ENCODE measurements around the gene TMBIM6. TPM values are rescaled to one million over a fixed set of nuclear protein-coding genes. Genes with fewer than 3 reads are reported as not detected.

Gene TMBIM6
- total and polyA plus RNA-seq, 2 donors from 2014 or later: 644 to 724 TPM

- intact Hi-C loops (cut with DNase I): no loop called here
- no peak overlapping the region for H3K27ac ChIP-seq (ENCODE audit: low read depth in 2 of 2, low read length in 2 of 2)
- FAIRE-seq: no peak
- no peaks in the 10 kb centered on the region for H3K9me3 ChIP-seq (ENCODE audit: control insufficient read depth in 2 of 3, insufficient read depth in 1 of 3, low read length in 3 of 3)
- TF ChIP-seq, protein P1, sequence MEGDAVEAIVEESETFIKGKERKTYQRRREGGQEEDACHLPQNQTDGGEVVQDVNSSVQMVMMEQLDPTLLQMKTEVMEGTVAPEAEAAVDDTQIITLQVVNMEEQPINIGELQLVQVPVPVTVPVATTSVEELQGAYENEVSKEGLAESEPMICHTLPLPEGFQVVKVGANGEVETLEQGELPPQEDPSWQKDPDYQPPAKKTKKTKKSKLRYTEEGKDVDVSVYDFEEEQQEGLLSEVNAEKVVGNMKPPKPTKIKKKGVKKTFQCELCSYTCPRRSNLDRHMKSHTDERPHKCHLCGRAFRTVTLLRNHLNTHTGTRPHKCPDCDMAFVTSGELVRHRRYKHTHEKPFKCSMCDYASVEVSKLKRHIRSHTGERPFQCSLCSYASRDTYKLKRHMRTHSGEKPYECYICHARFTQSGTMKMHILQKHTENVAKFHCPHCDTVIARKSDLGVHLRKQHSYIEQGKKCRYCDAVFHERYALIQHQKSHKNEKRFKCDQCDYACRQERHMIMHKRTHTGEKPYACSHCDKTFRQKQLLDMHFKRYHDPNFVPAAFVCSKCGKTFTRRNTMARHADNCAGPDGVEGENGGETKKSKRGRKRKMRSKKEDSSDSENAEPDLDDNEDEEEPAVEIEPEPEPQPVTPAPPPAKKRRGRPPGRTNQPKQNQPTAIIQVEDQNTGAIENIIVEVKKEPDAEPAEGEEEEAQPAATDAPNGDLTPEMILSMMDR (IDR thresholded peaks at IDR 0.05; ENCODE audit: borderline replicate concordance, extremely low read depth, insufficient read depth): no peak
- H3K9ac ChIP-seq (ENCODE audit: low read length in 3 of 3): no peak overlapping the region
- peak in 1 of 5 donors; percentile 73 for DNase-seq
- no peaks in the 10 kb centered on the region for H3K27me3 ChIP-seq (ENCODE audit: control insufficient read depth, insufficient read depth, low read length)
- peaks cover 0 to 10% (median 9%) of the 10 kb centered on the region in 3 donors for H3K36me3 ChIP-seq (ENCODE audit: control insufficient read depth in 2 of 3, insufficient read depth in 3 of 3, low read length in 3 of 3)
- no peaks in the 10 kb centered on the region for H3K4me1 ChIP-seq (ENCODE audit: control insufficient read depth in 2 of 3, insufficient read depth in 2 of 3, low read depth in 1 of 3, low read length in 3 of 3)
- H3K4me3 ChIP-seq (ENCODE audit: low read length in 3 of 3): no peak overlapping the region
Measured at GRCh38 chr12:49794811-49795653, 53.7 kb downstream of the TMBIM6 start.

- Histone ChIP-seq H3K4me3 (ENCODE audit: low read length in 3 of 3) (no peak overlapping the region), H3K27ac (ENCODE audit: low read depth in 2 of 2, low read length in 2 of 2) (no peak overlapping the region), H3K27me3 (ENCODE audit: control insufficient read depth, insufficient read depth, low read length) (no peaks in the 10 kb centered on the region), H3K36me3 (ENCODE audit: control insufficient read depth in 2 of 3, insufficient read depth in 3 of 3, low read length in 3 of 3) (peaks cover 0 to 15% (median 12%) of the 10 kb centered on the region in 3 donors), H3K9ac (ENCODE audit: low read length in 3 of 3) (no peak overlapping the region), H3K9me3 (ENCODE audit: control insufficient read depth in 2 of 3, insufficient read depth in 1 of 3, low read length in 3 of 3) (no peaks in the 10 kb centered on the region), H3K4me1 (ENCODE audit: control insufficient read depth in 2 of 3, insufficient read depth in 2 of 3, low read depth in 1 of 3, low read length in 3 of 3) (peaks cover 0 to 5% (median 0%) of the 10 kb centered on the region in 3 donors)
- intact Hi-C loops (cut with DNase I): no loop called here
- DNase-seq (no peak), FAIRE-seq (no peak)
- TF ChIP-seq, protein P1 (IDR thresholded peaks at IDR 0.05; ENCODE audit: borderline replicate concordance, extremely low read depth, insufficient read depth): no peak
Measured at GRCh38 chr12:49795654-49796105, 54.3 kb downstream of the TMBIM6 start.

DNA sequence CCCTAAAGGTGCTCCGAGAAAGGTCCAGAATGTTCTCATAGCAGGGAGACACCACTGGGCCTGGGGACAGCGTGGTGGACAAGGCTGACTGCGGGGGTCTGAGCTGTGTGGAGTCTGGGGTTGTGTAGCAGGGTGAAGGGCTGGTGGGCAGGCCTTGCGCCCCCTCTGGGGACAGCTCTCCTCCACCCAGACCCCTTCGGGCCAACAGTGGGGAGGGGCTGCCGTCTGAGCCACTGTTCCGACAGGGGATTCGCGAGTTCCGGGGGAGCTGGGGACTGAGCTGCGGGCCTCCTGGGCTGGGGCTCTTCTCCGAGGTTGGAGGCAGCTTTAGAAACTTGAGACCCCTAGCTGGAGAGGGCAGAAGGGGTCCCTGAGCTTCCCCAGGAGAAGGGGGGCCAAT lies 54.8 kb downstream of the TMBIM6 start:
- FAIRE-seq: no peak
- Histone ChIP-seq H3K27ac (ENCODE audit: low read depth in 2 of 2, low read length in 2 of 2) (no peak overlapping the region), H3K4me1 (ENCODE audit: control insufficient read depth in 2 of 3, insufficient read depth in 2 of 3, low read depth in 1 of 3, low read length in 3 of 3) (peaks cover 0 to 5% (median 0%) of the 10 kb centered on the region in 3 donors), H3K4me3 (ENCODE audit: low read length in 3 of 3) (no peak overlapping the region), H3K9ac (ENCODE audit: low read length in 3 of 3) (no peak overlapping the region), H3K36me3 (ENCODE audit: control insufficient read depth in 2 of 3, insufficient read depth in 3 of 3, low read length in 3 of 3) (peaks cover 0 to 20% (median 12%) of the 10 kb centered on the region in 3 donors), H3K27me3 (ENCODE audit: control insufficient read depth, insufficient read depth, low read length) (no peaks in the 10 kb centered on the region), H3K9me3 (ENCODE audit: control insufficient read depth in 2 of 3, insufficient read depth in 1 of 3, low read length in 3 of 3) (no peaks in the 10 kb centered on the region)
- no peak for DNase-seq
- TF ChIP-seq, protein P1 (IDR thresholded peaks at IDR 0.05; ENCODE audit: borderline replicate concordance, extremely low read depth, insufficient read depth): no peak
- intact Hi-C loops (cut with DNase I): no loop called here
